Chondrocyte (in vitro differentiated cells): ENCODE results near the gene ALDH1L1. TPM values are rescaled to one million over a fixed set of nuclear protein-coding genes. Genes with fewer than 3 reads are reported as not detected.

ENCODE experiments used
- DNase-seq: peaks from one replicate; pipeline ENCODE4 v3.0.0; 2021; ENCODE audit warnings: mixed read lengths, low spot score
- H3K27ac Mint-ChIP-seq: one replicate; pipeline ENCODE4 v1.8.0; 2021; ENCODE audit warnings: mild to moderate bottlenecking, moderate library complexity, mixed read lengths; ENCODE audit not compliant: unreplicated experiment
- H3K27me3 Mint-ChIP-seq: 2 replicates; pipeline ENCODE4 v1.8.0; 2021; ENCODE audit warnings: low read depth, mixed read lengths
- H3K36me3 Mint-ChIP-seq: 2 replicates; pipeline ENCODE4 v1.8.0; 2021; ENCODE audit warnings: low read depth, mixed read lengths
- H3K4me1 Mint-ChIP-seq: 2 replicates; pipeline ENCODE4 v1.8.0; 2021; ENCODE audit warnings: low read depth, mild to moderate bottlenecking, mixed read lengths
- H3K4me3 Mint-ChIP-seq: one replicate; pipeline ENCODE4 v1.8.0; 2021; ENCODE audit warnings: mild to moderate bottlenecking, moderate library complexity, mixed read lengths; ENCODE audit not compliant: unreplicated experiment
- H3K9me3 Mint-ChIP-seq: 2 replicates; pipeline ENCODE4 v1.8.0; 2021; ENCODE audit warnings: low read depth, mixed read lengths
- CTCF ChIP-seq: fragments of 200-600 bp; sonication (generic); IDR thresholded peaks from 2 replicates; pipeline ENCODE4 v1.5.0; 2021; ENCODE audit warnings: antibody characterized with exemption, mild to moderate bottlenecking, moderate library complexity
- total RNA-seq: library from RNA; stranded (reverse); gene quantifications from 3 replicates; pipeline ENCODE4 v1.2.1, GENCODE V29; 2021

Gene ALDH1L1
- total RNA-seq, 1 donor from 2014 or later: 0.60 TPM

- Mint-ChIP-seq H3K4me1 (no peaks in the 10 kb centered on the region), H3K36me3 (peaks cover 4% of the 10 kb centered on the region), H3K27me3 (no peaks in the 10 kb centered on the region), H3K4me3 (no peak overlapping the region), H3K9me3 (peaks cover 12% of the 10 kb centered on the region), H3K27ac (no peak overlapping the region)
- no peak for DNase-seq
- no peak for TF ChIP-seq CTCF
Measured at GRCh38 chr3:126194713-126195305, 14.4 kb upstream of the ALDH1L1 start.

- Mint-ChIP-seq H3K27me3 (peaks cover 8% of the 10 kb centered on the region), H3K9me3 (peaks cover 12% of the 10 kb centered on the region), H3K36me3 (peaks cover 4% of the 10 kb centered on the region), H3K27ac (no peak overlapping the region), H3K4me3 (no peak overlapping the region), H3K4me1 (no peaks in the 10 kb centered on the region)
- TF ChIP-seq CTCF: no peak
- DNase-seq: no peak
Measured at GRCh38 chr3:126191246-126191645, 10.9 kb upstream of the ALDH1L1 start.

- Mint-ChIP-seq H3K4me1 (no peaks in the 10 kb centered on the region), H3K27ac (no peak overlapping the region), H3K27me3 (peaks cover 9% of the 10 kb centered on the region), H3K9me3 (no peaks in the 10 kb centered on the region), H3K4me3 (no peak overlapping the region), H3K36me3 (no peaks in the 10 kb centered on the region)
- no peak for DNase-seq
- TF ChIP-seq CTCF: no peak
Measured at GRCh38 chr3:126187920-126188319, 7.5 kb upstream of the ALDH1L1 start.

GRCh38 chr3:126186749-126187148, 6.4 kb upstream of the ALDH1L1 start:
- Mint-ChIP-seq H3K9me3 (no peaks in the 10 kb centered on the region), H3K36me3 (no peaks in the 10 kb centered on the region), H3K27ac (no peak overlapping the region), H3K4me3 (no peak overlapping the region), H3K27me3 (peaks cover 15% of the 10 kb centered on the region), H3K4me1 (no peaks in the 10 kb centered on the region)
- DNase-seq: no peak
- no peak for TF ChIP-seq CTCF

- Mint-ChIP-seq H3K36me3 (no peaks in the 10 kb centered on the region), H3K27ac (no peak overlapping the region), H3K4me1 (peaks cover 4% of the 10 kb centered on the region), H3K4me3 (no peak overlapping the region), H3K9me3 (no peaks in the 10 kb centered on the region), H3K27me3 (peaks cover 15% of the 10 kb centered on the region)
- TF ChIP-seq CTCF: no peak
- DNase-seq: no peak
Measured at GRCh38 chr3:126186271-126186670, 5.9 kb upstream of the ALDH1L1 start.
